Brain pericyte (primary cell): ENCODE data around the gene SH3BP2.

ENCODE experiments used
- DNase-seq: peaks from one replicate; pipeline ENCODE4 v3.0.0-alpha.2; 2012; ENCODE audit warnings: low read depth, low spot score

The SH3BP2 gene

DNA sequence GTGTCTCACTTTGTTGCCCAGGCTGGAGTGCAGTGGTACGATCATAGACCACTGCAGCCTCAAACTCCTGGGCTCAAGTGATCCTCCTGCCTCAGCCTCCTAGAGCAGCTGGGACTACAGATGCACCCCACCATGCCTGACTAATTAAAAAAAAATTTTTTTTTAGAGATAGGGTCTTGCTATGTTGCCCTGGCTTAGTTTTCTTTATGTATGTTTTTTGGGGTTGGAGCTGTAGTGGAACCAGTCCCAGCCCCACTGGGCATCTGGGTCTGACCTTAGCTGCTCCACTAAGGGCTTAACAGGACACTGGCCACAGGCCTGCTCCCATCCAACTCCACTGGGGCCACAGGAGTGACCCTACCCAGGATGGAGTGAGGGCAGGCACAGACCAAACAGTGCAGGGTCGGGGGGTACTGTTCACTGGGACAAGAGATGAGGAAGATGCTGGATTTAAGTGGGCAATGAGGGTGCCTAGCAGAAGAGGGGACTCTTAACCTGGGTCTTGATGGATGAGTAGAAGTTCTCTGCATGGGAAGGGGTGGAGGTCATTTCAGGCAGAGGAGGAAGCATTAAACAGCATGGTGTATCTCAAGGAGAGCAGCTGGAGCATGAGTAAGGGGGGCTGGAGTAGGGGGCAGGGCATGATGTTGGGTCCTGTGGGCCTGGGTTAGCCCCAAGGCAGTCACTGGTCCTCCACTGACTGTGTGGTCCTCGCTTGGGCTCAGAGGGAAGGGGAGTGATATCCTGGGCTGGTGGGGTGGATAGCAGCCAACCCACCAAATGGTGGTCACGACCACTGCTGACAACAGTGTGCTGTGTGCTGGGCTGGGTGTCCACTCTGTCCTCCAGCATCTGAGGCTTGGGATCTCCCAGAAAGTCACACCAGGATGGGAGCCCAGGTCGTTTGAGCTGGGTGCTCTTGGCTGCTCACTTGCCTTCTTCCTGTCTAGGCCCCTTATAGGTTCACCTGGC is 26.6 kb downstream of the SH3BP2 start:
- no peak for DNase-seq

DNA sequence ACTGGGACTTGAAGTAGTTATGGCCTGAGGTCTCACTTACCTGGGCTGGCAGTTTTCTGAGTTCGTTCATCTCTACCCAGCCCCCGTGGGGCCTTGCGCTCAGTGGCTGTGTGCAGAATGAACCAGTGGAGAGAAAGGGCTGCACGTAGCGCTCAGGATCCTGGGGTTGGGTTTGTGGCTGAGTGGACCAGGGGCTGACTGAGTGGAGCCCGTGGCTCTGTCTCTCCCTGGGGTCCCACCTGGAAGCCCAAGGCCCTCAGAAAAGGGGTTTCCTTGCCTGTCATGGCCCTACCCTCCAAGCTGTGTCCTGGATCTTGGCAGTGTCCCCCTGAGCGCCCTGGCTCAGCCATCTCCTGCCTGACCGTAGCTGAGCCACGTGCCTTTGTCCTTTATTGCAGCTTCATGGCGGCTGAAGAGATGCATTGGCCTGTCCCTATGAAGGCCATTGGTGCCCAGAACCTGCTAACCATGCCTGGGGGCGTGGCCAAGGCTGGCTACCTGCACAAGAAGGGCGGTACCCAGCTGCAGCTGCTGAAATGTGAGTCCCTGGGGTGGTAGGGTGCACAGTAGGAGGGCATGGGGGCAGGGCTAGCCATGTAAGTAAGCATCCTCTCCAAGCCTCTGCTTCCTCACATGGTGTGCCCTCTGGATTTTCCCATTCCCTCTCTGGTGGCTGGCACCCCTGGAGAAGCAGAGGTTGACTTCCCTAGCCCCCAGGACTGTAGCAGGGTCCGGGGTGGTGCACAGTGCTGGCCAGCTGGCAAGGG is 27.5 kb downstream of the SH3BP2 start:
- DNase-seq, result no peak

DNA sequence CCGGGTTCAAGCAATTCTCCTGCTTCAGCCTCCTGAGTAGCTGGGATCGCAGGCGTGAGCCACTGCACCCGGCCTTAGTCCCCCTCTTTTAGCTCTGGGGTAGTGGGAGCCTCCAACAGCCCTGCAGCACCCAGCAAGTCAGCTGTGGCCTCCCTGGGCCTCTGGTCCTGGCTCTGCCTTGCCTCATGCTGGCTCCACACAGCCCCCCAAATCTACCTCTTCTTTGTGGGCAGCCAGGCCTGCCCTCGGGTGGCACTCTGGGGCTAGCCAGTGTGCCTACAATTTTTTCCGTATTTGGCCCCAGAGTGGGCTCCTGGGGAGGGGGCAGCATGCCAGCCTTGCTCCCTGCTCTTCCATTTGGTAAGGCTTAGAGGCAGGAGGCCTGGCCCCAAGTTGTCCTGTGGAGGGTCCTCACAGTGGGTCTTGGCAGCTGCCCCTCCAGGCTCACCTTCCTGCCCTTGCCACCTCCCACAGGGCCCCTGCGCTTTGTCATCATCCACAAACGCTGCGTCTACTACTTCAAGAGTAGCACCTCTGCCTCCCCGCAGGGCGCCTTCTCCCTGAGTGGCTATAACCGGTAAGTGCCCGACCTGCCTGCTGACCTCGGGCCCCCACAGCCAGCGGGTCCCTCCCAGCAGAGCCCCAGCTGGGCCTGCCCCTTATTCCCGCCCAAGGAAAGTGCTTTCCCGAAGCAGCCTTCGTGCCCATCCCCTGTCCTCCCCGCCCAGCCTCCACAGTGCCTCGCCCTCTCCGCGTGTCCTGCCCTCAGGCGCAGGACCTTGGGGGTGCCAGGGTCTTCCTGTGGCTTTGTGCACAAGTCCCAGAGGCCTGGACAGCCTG is 29.8 kb downstream of the SH3BP2 start:
- DNase-seq, result no peak

DNA sequence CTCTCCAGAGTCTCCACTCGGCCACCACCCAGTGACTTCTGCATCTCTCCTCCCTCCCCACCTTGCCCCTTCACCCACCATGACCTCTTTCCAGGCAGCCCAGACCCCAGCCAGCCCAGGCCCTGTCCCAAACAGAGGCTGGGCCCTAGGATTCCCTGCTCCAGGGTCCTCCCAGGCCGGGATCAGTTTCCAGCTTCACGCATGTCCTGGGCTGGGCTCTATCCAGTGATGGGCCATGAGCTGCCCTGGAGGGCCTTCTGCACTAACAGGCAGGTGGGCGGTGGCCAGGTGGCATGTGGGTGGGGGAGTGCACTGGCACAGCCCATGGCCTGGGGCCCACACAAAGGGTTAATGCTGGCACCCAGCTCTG is 30.4 kb downstream of the SH3BP2 start:
- no peak for DNase-seq

DNA sequence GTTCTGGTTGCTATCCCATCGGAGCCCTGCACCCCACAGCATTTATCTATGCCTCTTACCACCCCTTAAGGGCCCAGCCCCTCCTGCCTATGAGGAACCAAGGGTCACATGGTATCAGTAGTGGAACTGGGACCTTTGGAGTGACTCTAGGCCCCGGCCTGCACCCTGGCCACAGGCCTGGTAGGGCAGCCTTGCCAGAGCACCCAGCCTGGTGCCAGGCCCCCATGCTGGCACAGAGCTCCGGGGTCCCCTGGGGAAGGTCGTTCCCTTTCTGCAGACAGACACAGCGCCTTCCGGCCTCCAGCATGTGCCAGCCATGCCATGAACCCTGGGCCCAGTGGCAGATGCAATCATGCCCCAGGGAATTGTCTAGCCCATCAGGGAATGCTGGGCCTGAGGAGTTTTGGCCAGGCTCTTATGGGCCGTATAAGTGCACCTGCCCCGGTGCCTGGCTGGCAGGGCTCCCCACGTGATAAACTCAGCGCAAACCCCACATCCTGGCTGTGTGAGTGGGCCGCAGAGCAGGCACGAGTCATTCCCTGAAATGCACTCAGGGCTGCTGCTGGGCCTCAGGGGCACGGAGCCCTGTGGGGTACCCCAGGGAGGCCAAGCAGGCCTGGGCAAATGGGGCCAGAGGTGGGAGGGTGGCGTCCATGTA is 30.9 kb downstream of the SH3BP2 start:
- DNase-seq, result no peak

DNA sequence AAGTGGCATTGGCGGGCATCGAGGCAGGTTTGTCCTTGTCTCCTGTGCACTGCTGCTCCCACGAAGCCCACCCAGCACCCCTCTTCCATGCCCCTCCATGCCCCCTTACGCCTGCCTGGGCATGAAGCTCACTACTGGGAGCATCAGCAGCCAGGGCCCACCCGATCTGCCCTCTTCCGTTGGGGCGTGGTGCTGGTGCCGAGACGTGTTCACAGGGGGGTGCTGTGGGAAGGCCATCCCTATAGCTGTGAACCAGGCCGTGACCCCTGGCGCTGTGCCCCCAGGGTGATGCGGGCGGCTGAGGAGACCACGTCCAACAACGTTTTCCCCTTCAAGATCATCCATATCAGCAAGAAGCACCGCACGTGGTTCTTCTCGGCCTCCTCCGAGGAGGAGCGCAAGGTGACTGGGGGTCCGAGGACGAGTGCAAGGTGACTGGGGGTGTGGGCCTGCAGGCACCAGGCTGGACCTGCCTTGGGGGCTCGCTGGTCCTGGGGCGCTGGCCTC is 31.5 kb downstream of the SH3BP2 start:
- DNase-seq, result no peak

DNA sequence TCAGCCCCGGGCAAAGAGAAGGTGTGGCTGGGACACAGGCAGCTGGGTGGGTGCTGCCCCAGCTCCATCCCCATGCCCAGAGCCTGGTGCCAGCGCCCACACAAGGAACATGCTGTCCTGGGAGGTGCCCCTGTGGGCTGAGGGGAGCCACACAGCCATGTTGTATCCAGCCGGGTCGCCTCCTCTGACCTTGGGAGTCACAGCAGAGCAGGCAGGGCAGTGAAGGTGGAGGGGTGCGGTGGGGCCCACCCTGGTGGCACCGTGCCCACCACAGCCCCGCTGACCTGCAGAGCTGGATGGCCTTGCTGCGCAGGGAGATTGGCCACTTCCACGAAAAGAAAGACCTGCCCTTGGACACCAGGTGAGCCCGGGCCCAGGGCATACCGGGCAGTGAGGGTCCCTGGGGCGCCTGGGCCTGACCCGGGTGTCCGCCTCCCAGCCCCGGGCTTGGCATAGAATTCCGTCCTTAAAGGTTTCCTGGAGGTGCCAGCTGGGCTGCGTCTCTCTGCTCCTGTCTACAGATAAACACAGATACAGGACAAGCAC is 32.0 kb downstream of the SH3BP2 start:
- DNase-seq, result no peak

DNA sequence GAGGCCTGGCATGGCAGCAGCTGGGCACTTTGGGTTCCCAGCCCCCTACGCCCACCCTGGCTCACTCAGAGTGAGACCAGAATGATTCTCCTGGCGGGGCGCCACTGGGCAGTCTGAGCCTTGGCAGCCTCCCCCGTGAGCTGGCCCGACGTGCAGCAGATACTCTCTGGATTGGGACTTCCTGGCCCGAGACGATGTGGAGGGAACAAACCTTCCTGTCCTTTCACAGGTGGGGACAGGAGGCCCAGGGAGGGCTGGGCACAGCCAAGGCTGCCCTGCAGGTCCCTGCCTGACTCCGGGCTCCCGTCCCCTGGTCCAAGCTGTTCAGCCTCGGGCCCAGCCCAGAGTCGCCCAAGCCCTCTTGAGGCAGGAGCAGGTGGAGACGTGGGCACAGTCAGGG is 32.9 kb downstream of the SH3BP2 start:
- DNase-seq, result no peak

DNA sequence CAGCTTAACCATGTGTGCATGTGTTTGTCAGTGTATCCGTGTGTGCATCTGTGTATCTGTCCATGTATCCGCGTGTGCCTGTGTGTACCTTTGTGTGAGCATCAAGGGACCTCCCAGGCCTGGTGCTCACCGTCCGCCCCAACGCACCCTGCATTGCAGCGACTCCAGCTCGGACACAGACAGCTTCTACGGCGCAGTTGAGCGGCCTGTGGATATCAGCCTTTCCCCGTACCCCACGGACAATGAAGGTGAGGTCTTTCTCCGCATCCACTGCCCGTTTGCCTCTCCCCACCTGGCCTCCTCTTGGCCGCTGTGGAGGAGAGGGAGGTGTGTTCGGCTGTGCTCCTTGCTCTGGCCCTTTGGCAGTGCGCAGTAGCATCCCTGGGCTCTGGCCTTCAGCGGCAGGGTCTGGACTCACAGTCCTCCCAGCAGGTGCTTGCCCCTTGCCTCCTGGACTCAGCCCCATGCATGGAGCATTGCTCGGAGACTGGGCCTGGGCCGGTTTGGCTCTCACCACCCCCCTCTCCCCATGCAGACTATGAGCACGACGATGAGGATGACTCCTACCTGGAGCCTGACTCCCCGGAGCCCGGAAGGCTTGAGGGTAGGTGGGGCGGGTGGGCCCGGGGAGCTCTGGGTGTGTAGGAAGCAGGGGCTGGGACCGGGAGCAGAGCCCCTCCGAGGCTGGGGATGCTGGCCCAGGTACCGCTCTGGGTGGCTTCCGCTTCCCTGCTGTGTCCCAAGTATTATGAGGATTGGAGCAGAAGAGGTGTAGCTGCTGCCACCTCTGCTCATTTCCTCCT is 34.4 kb downstream of the SH3BP2 start:
- no peak for DNase-seq

DNA sequence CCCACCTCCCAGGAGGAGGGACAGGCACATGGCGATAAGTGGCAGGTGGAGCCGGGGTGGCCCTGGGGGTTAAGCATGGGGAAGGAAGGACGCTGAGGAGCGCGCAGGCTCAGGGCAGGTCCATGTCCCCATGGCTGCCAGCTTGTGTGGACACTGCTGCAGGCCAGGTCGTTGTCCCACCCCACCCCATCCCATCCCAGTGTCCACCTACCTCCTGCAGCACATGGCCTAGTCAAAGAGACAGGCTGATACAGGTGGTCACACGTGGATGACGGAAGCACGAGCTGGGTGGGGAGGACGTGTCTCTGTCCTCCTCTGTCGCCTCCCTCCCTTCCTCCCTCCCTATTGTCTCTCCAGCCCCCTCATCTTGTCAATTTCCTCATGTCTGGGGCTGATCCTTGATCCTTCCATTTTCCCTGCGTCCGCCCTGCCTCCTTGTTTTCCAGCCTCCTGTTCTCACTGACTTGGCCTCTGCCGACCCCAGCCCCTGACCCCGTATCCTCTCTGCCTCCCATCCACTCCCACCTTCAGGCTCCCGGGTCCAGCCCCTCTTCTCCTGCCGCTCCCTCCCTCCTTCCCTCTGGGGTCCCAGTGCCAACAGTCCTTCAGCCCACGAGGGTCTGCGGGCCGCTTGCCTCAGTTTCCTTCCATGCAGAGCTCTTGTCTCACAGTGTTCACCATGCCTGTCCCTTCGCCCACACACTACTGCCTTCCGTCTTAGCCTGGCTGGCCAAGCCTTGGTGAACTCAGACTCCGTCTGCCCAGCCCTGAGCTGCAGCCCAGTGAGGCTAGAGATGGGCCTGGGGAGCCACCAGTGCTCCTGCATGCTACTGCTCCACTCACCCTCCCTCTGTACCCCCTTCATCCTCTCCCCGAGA is 35.2 kb downstream of the SH3BP2 start:
- no peak for DNase-seq

DNA sequence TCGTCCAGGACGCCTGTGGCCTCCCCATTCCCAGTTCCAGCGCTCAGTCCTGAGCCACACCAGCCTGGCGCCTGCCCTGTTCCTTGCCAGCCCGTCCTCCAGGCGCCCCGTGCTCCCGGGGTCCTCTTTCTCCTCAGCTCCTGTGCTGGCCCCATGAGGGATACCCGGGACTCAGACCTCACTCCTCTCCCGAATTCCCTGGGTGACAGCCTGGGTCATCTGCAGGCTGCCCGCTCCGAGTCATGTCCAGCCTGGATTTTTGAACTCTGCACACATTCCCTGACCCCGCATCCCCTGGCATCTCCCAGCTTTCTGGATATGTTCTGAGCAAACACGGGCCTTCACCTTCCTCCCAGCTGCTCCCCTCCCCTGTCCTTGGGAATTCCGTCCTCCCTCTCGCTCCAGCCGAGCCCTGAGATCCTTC is 35.9 kb downstream of the SH3BP2 start:
- no peak for DNase-seq

DNA sequence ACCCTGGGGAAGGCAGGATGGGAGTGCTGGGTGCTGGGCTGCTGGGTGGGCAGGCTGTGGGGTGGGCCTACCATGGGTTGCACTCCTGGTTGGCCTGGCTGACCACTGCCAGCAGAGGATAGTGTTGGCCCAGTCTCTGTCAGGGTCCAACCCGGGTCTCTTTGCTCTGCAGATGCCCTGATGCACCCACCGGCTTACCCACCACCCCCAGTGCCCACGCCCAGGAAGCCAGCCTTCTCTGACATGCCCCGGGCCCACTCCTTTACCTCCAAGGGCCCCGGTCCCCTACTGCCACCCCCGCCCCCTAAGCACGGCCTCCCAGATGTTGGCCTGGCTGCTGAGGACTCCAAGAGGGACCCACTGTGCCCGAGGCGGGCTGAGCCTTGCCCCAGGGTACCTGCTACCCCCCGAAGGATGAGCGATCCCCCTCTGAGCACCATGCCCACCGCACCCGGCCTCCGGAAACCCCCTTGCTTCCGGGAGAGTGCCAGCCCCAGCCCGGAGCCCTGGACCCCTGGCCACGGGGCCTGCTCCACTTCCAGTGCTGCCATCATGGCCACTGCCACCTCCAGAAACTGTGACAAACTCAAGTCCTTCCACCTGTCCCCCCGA is 36.5 kb downstream of the SH3BP2 start:
- DNase-seq, result no peak

DNA sequence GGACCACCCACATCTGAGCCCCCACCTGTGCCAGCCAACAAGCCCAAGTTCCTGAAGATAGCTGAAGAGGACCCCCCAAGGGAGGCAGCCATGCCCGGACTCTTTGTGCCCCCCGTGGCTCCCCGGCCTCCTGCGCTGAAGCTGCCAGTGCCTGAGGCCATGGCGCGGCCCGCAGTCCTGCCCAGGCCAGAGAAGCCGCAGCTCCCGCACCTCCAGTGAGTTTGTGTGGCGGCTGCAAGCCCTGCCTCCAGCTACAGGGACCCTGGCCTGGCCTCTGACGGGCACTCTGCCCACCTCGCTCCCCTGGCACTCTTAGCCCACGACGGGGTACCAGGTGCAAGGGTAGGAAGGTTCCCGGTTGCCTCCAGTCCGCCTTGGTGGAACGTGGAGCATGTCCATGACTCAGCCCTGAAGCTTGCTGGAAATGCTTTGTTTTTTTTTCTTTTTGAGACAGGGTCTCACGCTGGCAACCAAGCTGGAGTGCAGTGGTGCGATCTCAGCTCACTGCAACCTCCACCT is 37.1 kb downstream of the SH3BP2 start:
- no peak for DNase-seq

DNA sequence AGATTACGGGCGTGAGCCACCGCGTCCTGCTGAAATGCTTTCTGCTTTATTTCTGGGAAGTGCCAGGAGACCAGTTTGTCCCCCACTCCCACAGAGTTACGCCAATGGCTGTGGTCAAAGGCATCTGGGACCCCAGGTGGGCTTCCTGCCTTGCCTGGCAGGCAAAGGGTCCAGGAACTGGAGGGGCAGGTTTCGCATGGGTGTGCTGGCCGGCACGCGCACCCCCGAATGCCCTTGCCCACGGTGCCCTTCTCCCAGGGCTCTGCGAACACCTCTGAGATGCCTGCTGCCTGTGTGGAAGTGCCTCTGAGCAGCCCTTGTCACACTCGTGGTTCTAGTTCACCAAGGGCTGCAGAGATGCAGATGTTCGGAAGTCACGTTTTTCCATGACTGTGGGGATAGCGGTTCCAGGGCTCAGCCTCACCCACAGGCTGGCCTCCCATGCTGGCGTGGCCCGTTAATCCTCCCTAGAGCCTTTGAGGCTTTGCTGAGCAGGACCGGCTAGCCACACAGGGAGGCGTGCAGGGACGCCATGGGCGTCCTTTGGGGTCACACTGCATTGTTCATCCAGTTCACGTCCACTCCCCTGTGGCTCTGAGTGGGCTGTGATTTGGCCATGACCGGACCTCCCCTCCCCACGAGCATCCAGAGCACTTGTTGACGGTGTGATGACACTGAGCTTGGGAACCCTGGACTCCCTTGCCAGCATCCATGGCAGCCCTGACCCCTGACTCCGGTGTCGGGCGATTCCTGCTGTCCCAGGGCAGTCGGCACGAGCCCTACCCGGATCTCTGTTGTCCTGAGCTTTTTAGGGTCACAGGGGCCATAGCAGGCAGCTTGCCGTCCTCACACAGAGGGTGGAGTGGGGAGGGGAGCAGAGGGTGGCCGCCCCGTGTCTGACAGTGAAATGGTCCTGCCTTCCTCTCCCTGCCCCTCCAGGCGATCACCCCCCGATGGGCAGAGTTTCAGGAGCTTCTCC is 38.0 kb downstream of the SH3BP2 start:
- no peak for DNase-seq

DNA sequence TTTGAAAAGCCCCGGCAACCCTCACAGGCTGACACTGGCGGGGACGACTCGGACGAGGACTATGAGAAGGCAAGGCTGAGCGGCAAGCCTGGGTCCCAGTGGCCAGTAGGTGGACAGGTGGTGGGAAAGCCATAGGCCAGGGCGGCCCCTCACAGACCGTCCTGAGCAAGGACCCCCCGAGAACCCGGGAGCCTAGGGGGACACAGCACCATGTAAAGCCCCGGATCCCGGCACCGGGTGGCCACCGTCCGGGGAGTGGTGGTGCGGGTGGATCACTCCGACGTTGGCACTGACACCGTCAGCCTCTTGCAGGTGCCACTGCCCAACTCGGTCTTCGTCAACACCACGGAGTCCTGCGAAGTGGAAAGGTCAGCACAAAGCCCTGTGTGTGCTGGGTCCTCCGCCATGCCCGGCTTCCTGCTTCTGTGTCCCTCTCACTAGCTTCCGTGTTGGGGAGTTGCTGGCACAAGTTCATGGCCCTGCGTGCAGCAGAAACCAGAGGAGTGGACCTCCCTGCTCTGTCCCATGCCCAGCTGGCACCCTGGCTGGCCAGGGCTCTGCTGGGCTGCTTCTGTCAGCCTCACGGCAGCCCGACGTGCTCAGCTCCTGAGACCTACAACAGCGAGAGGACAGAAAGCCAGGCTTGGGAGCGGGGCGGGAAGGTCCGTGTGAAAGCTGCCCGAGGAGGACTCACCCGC is 38.9 kb downstream of the SH3BP2 start:
- DNase-seq, result no peak

DNA sequence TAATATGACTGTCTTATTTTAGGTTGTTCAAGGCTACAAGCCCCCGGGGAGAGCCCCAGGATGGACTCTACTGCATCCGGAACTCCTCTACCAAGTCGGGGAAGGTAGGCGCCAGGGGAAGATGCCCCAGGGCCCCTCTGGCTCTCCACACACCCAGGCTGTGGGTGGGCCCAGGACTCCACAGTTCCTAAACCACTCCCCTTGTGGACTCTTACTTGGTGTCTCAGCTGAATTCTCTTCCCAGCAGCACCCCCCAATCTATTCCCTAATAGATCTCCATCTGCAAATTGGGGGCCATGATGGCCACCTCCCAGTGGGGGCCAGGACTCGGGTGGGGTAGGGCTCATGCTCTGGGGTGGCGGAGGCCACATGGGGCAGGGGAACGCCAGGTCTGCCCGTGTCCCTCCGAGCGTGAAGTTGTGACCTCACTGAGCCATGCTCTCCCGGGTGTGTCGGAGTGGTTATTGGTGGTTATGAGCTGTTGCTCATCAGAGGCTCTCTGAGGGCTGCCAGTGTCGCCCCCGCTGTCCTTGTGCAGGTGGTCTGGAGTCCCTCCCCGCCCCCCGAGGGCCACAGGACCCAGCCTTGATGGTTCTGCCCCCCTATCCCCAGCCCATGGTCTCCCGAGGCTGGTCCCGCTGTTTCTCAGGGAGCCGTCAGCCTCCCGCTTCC is 39.6 kb downstream of the SH3BP2 start:
- no peak for DNase-seq
